HG03175 (cell line): Measurements from ENCODE around the gene ATP10B.
"Not testable (repeated sequence)": the region's sequence is repeated elsewhere in the genome, so short reads cannot be mapped to it uniquely, and the experiment has no call there.

Experiments
- ATAC-seq: cut with Tn5 transposase; IDR thresholded peaks from one replicate; pipeline ENCODE4 v1.9.1; 2021; ENCODE audit warnings: mild to moderate bottlenecking, moderate library complexity; ENCODE audit not compliant: unreplicated experiment

The ATP10B gene

GRCh38 chr5:160824301-160825001, 27.6 kb downstream of the ATP10B start:
- no peak for ATAC-seq

DNA sequence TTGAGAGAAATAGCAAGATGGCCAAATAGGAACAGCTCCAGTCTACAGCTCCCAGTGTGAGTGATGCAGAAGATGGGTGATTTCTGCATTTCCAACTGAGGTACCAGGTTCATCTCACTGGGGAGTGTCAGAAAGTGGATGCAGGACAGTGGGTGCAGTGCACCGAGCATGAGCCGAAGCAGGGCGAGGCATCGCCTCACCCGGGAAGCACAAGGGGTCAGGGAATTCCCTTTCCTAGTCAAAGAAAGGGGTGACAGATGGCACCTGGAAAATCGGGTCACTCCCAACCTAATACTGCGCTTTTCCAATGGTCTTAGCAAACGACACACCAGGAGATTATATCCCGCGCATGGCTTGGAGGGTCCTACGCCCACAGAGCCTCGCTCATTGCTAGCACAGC, 39.0 kb downstream of the ATP10B start:
- ATAC-seq, result not testable (repeated sequence)

DNA sequence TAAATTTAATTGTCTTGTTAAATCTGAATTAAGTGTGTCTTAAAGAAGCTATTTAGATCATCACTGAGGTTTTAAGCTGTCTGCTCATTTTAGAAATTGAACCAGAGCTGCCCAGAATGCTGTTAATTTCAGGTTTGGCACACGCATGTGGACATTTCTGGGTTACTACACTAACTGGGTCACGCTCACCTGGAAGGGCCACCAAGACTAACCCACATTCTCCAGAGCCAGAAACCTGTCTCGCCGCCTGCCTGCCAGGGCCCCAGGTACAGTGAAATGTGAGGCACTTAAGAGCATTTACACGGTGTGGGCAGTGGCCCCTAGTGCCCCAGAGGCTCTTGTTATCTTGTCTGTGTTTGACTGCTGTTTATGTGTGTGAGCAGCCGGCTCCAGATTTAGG, 46.6 kb downstream of the ATP10B start:
- ATAC-seq, result no peak

- no peak for ATAC-seq
Measured at GRCh38 chr5:160802592-160802991, 49.4 kb downstream of the ATP10B start.

GRCh38 chr5:160800375-160801275, 51.4 kb downstream of the ATP10B start:
- ATAC-seq, result no peak

GRCh38 chr5:160799184-160799583, 52.8 kb downstream of the ATP10B start:
- peak; percentile 78 for ATAC-seq

DNA sequence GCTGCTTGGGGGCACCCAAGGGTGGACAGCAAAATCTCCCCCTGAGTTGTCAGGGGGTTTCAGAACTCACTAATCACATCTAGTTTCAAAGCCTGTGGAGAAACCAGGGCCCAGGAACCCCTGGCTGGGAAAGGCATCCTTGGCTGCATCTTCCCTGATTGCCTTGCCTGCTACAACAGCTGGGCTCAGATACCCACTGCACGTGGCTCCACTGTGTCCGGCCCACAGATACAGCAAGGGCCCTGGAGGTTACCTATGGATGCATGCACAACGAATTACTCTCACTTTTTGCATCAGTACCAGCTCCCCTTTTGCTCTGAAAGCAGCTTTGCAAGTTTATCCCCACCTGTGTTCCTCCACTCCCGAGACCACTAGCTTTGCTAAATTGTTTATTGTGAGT, 55.0 kb downstream of the ATP10B start:
- no peak for ATAC-seq

GRCh38 chr5:160793530-160793899, 58.5 kb downstream of the ATP10B start:
- no peak for ATAC-seq

DNA sequence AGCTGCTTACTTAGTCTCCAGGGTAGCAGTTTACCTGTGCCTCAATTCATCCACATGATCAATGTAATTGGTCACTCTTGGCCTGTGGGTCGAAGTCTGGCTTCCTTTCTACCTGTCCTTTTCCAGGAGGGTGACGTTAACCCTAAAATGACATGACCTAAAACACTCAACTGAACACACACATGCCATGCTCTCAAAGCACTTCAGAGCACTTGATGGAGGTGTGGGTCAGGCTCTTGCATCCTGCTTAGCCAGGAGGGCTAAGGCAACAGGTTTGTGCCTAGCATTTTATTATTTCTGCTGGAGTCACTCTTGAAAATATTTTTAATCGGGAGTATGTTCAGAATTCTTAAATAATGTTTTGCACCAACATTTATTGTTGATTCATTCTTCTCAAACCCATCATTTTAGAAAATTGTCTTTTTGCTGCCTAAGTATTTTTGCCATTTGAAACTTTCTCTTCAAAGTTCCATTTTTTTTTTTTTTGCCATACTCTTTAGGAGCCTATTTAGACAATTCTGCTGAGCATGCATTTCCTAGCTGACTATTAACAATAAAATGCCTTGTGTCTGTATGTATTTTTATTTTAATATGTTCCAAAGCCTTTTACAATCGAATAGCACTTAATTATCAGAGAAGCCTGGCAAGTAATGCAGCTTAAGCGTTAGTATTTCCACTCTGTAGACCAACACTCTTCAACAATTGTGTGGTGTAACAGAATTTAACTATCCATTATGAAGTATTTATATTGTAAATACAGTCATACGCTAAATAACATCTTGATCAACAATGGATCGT, 59.1 kb downstream of the ATP10B start:
- no peak for ATAC-seq

DNA sequence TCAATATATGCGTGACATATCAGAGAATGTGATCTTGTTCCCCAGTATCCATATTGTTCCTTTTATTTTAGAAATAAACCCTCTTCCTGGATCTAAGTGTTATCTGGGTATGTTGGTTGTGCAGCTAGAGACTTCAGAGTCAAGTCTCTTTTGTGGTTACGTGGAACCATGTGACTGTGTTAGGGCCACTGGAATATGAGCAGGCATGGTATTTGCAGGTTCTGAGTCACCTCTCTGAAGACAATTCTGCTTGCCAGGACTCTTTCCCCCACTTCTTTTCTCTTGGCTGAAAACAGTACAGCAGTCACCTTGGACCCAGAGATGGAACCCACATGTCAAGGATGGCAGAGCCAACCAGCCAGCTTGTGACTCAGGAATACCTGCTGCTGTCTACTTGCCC, 59.7 kb downstream of the ATP10B start:
- no peak for ATAC-seq

DNA sequence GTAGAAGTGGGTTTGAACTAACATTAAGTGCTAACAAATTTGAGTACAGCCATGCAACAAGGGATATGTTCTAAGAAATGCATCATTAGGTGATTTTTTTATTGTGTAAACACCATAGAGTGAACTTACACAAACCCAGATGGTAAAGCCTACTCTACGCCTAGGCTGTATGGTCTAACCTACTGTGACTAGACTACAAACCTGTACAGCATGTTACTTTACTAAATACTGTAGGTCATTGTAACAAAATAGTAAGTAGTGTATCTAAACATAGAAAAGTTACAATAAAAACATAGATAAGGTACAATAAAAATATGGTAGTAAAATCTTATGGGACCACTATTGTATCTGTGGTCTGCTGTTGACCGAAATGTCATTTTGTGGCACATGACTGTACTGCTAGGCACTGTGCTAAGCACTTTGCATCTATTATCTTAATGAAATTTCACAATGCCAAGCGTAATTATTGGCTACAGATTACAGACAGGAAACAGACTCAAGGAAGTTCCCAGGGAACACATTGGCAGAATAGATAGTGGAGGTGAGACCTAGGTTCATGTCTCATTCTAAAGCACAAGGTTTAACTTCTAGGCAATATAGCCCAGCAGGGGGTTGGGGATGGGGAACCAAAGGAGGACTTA, 62.7 kb downstream of the ATP10B start:
- no peak for ATAC-seq

GRCh38 chr5:160788102-160788660, 63.8 kb downstream of the ATP10B start:
- ATAC-seq, result no peak

- ATAC-seq, result peak; percentile 52
Measured at GRCh38 chr5:160787240-160787639, 64.8 kb downstream of the ATP10B start.

DNA sequence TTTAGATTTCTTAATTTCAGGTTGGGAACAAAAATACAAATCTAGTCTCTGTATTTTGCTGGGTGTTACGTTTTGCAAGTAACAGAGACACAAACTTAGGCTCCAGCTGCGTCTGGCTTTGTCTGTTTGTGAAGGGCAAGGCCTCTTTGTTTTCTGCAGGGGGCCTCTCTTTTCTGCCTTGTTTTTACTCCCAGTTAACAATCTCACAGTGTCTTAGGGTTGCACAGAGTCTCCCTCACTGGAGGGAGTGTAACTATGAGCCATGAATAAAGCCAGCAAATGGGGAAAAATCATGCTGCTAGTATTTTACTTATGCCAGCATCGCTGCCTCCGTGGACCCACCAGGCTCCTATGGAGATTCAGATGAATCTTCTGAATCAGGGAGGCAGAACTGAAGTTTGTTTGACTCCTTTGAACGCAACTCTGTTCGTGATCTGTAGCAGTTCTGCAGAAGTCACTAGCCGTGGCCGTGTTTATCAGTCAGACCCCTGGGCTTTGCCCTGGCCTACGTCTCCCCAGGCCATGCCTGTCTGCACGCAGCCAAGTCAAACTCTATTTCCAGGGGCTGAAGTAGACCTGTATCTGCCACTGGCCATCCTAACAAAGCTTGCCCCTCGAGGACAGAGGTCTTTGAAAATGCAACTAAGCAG, 77.2 kb downstream of the ATP10B start:
- ATAC-seq, result no peak

GRCh38 chr5:160773646-160774410, 78.2 kb downstream of the ATP10B start:
- no peak for ATAC-seq

- ATAC-seq, result no peak
Measured at GRCh38 chr5:160772854-160773253, 79.2 kb downstream of the ATP10B start.

DNA sequence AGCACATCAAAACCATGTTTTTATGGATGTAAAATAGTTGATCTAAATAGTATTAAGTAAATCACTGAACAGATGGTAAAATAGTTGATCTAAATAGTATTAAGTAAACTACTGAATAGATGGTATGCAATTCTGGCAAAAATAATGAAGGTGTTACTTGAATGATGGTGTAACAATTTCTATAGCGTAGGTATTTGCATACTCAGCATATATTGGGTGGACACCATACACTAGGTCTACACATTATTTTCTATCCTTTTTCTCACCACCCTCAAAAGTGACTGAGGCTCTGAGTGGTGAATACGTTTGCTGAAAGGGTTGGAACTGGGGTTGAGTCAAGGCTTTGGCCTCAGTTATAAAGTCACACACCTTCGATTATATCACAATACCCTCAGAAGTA, 81.3 kb downstream of the ATP10B start:
- ATAC-seq, result no peak

DNA sequence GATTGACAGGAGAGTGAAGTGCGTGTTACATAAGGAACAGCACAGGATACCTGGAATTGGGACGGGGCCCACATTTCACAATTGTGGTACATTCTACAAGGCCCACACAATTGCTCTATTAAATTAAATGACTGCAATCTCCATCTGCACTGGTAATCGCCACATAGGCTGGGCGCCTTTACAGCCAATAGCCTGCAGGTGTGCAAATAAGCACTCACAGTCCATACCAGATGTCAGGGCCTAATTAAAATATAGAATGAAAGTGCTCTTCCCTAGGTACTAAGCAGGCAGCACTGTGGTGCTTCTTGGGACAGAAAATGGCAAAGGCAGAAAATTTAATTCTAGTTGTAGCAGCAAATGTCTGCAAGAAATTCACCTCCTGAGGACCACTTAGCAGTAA, 82.7 kb downstream of the ATP10B start:
- no peak for ATAC-seq

DNA sequence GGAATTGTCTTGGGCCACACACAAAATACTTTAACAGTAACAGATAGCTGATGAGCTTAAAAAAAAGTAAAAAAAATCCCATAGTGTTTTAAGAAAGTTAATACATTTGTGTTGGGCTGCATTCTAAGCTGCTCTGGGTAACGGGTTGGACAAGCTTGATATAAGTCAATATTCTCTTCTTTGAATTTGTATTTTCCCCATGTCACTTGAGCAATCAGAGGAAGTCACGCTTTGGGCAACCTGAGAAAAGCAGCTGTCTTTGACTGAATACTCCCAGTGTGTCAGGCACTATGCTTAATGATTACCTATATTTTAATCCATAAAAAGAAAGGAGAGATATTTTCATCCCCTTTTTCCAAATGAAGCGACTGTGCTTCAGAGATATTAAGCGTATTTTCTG, 84.9 kb downstream of the ATP10B start:
- ATAC-seq, result no peak
